Sigmoid colon (tissue), 4 donors: ENCODE measurements around the gene LPP.

Experiments used
- EP300 ChIP-seq, 4 donors: sonication (generic); formaldehyde crosslinking; IDR thresholded peaks; one replicate each; pipeline ENCODE4 v1.6.1; 2017; ENCODE audit warnings: antibody characterized with exemption in 4 of 4
- POLR2AphosphoS5 ChIP-seq, 4 donors: sonication (generic); formaldehyde crosslinking; IDR thresholded peaks; one replicate each; pipeline ENCODE4 v1.6.1; 2017; ENCODE audit warnings: antibody characterized with exemption in 4 of 4

DNA sequence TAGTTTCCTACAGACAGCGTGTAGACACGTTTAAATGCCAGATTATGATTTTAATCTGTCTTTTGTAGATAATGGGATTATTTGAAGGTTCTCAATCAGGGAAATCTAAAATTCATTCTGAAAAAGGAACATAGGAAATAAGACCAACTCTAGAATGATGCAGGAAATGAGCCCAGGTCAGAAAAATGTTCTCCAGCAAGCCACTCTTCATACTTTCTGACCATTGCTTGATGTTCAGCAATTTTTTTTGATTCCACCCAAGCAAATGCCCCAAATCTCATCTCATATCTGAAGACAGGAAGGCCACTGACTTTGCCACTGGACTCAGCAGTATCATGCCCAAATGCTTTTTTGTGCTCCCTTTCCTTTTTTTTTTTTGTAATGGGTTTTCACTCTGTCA is 373.4 kb downstream of the LPP start:
- no peak for TF ChIP-seq POLR2AphosphoS5 (IDR thresholded peaks at IDR 0.05)
- no peak for TF ChIP-seq EP300 (IDR thresholded peaks at IDR 0.05)
